GM18873 (cell line): ENCODE measurements around the gene AGRN.
"Not testable (repeated sequence)": the region's sequence is repeated elsewhere in the genome, so short reads cannot be mapped to it uniquely, and the experiment has no call there.

ENCODE experiments used
- ATAC-seq: cut with Tn5 transposase; IDR thresholded peaks from one replicate; pipeline ENCODE4 v1.9.1; 2021; ENCODE audit warnings: mild to moderate bottlenecking, moderate library complexity, moderate number of reproducible peaks; ENCODE audit not compliant: unreplicated experiment, low FRiP score

Gene AGRN

DNA sequence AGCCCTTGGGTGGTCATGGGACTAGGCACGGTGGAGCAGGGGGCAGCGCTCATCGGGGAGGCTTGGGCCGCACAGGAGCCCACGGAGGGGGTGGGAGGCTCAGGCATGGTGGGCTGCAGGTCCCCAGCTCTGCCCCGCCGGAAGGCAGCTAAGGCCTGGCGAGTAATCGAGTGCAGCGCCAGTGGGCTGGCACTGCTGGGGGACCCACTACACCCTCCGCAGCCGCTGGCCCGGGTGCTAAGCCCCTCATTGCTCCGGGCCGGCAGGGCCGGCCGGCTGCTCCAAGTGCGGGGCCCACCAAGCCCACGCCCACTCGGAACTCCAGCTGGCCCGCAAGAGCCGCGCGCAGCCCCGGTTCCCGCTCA lies 1.6 kb upstream of the AGRN start:
- not testable (repeated sequence) for ATAC-seq

GRCh38 chr1:1019122-1019999 lies 559 bp upstream of the AGRN start:
- ATAC-seq: peak; percentile 52

DNA sequence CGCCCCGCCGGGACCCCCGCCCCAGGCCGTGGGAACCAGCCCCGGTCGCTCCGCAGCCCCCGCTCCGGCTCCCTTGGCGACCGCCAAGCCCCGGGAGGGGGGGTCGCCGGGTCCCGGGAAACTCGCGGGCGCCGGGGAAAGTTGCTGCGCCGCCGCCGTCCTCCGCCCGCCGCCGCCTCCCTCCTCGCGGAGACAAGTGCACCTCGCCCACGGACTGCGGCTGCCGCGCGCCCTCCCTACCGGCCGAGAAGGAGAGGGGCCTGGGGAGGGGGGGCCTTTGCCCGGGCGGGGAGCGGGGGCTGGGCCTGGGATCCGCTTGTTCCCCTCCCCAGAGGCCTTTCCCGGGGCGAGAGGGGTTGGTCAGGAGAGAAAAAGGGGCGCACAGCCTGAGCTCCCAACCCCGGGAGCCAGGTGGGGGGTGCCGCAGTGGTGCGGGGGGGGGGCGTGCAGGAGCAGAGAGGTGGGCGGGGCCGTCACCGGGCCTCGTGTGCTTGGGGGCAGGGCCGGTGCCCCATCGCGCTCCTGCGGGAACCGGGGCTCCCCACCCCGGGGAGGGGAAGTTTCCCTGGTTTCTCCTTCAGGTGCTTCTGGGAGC lies 592 bp downstream of the AGRN start:
- ATAC-seq: no peak

DNA sequence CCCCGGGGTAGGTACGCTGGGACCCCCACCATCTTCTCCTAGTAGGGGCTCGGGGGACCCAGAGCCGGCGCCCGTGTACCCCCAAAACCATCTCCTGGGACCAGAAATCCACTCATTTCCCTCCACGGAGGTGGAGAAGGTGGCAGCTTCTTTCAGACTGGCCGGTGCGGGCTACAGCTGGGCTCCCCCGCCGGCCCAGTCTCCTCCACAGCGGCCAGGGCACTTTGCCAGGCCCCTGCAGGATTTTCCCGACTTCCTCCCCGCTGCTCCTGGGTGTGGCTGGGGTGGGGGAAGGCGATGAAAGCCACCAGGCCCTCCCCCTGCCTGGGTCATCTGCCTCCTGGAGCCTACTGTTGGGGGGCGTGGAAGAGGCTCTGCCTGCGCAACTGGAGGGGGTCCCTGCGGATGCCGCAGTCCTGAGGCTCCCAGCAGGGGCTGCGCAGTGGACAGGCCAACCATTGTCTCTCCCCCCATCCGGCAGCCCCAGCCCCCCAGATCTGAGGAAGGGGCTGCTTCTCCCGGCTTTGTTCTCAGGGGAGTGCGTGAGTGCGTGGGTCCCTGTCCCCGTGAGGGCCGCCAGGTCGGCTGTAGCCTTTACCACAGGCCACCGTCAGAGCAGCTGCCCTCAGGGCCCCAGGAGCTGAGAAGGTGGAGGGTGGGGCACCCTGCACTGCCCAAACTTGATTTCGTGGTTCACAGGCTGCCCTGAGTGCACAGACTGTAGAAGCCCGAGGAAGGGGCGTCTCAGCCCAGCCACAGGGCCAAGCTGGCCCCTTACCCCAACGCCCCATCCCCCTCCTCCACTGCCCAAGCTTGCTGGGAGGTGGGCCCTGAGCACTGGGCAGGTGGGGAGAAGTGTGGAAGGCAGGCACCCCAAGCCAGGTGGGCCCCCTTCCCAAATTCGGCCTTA lies 1.3 kb downstream of the AGRN start:
- no peak for ATAC-seq

GRCh38 chr1:1021920-1022259 lies 2.0 kb downstream of the AGRN start:
- no peak for ATAC-seq

- ATAC-seq: no peak
Observed at GRCh38 chr1:1022302-1023009, 2.5 kb downstream of the AGRN start.

DNA sequence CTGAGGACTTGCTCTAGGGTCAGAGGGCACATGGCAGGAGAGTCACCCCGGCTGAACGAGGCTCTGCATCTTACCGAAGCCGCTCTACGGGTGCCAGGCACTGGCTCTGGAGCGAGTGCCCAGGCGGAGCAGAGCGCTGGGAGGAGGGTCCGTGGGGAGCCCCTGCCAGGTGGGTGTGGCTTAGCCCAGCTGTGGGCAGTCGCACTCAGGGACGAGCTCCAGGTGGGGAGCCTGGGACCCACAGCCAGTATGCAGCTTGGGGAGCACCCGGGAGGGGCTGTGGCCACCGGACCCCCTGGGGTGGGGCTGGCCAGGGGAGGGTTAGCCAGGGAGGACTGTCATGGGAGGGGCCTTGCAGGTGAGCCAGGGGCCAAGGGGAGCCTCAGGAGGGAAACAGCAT lies 3.8 kb downstream of the AGRN start:
- ATAC-seq: no peak

DNA sequence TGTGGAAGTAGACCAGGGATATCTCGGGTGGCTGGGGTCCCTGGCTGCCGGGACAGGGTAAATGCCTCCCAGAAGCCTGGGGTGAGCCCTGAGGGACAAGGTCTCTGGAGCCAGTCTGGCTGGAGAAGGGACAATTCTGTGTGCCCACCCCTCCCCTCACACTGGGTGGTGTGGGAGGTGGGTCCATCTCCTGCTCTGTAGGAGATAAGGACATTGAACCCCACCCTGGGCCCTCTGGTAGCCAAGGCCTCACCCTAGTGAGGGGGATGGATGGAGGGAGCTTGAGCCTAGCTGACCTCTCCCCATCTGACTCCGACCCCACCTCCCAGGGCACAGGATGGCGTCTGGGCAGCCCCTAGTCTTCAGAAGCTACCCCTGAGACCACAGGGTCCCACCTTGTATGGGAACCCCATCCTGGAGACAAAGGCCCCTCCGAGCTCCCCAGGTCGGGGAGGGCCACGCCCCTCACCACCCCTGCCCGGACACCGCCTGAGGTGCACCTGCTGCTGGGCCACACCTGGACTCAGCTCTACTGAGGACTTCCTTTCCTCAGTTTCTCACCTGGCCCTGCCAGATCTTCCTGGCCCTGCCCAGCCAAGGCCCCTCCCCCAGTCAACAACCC lies 4.3 kb downstream of the AGRN start:
- ATAC-seq: no peak

DNA sequence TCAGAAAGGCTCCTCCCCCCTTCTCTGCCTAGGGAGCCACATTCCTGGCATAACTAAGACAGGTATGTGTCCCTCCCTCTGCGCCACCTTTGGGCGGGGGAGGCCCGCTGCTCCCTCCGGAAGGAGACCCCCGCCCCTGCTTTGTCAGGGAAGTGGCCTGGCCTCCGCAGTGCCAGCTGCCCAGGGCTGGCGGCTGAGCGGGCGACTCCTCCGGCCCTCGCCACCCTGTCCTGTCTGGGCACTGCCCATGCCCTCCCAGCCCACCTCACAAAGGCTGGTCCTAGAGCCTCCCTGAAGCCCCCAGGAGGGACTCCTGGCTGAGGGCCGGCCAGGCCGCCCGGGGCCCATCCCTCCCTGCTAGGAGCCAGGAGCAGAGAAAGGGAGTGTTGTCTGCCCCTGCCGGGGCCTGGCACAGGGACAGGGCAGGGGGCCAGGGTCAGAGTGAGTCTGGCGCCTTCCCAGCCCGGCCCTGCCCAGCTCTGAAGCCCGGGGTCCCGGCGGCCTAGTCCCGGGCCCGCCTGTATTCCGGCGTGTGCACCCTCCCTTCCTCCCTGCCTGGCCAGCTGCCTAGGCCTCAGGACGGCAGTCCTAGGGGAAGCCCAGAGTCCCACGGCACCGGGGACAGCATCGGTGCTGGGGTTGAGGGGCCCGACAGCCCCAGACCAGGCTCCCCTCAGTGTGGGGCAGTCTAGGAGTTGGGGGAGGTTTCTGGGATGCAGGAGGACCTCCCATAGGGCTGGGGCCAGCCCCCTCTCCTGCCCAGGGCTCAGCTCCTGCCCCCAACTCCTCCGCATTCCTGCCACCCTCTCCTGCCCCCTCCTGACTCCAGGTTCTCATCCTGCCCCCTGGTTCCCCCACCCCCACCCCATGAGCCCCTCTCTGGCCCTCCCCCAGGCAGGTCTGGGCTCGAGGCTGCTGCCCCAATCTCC lies 5.1 kb downstream of the AGRN start:
- ATAC-seq: no peak

DNA sequence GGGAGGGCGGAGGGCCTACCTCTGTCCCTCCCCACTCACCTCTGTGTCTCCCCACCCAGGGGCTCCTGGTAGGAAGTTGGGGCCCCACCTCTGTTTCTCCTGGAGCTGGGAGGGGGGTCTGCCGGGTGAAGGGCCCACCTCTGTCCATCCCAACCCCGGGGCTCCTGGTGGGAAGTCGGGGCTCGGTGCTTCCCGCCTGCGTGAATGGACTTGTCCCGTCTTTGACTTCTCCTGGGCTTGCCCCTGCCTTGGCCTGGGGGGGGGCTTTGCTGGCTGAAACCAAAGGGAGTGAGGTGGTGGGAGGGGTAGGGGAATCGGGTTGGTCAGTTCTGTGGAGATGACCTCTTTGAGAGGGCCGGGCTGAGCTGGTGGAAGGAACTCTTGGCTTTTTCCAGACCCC lies 5.8 kb downstream of the AGRN start:
- no peak for ATAC-seq

DNA sequence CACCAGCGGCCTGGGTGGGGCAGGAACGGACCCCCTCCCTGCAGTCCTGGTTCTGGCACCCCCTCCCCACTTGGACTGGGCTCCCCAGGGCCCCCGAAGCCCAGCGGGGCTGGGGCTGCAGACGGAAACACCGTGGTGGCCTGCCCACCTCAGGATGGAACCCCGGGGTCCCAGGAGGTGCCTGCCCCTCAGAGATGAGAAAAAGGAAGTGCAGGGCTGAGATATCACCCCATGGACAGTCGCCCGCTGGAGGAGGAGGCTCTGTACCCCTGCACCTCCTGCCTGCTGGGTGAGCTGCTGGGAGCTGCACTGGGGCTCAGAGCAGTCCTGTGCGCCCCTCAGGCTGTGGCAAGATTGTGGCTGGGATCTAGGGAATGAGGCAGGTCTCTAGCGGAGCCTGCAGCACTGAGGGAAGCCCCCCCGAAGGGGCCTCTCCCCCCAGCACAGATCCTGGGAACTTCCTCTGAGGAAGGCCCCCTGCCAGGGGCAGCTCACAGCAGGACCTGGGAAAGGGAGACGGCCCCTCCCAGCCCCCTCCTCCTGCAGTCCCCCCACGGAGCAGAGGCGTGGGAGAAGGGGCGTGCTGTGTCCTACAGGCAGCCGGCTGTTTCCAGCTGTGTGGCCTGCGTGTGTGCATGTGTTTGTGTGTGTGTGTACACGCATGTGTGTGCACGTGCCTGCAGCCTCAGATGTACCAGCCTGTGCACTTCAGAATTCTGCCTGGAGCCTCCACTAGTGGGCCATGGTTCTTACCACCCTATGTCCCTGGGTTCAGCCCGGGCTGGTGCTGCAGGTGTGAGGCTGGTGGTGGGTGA lies 6.9 kb downstream of the AGRN start:
- ATAC-seq: no peak

DNA sequence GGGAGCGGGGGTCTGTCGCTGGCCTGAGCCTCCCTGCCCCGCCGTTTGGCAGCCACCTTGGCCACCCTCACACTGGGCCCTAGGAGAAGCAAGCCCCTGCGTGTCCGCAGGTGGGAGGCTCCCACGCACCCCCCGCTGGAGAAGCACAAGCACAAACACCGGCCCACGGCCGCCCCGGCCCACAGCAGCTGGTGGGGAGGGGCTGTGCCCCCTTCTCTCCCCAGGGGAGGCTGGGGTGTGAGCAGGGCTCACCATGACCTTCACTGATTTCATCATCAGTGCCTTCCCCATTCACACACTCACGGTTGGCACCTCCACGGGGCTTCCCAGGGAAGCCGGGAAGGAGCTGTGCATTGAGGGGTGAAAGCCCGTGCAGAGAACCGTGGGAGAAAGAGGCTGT lies 7.9 kb downstream of the AGRN start:
- ATAC-seq: no peak

DNA sequence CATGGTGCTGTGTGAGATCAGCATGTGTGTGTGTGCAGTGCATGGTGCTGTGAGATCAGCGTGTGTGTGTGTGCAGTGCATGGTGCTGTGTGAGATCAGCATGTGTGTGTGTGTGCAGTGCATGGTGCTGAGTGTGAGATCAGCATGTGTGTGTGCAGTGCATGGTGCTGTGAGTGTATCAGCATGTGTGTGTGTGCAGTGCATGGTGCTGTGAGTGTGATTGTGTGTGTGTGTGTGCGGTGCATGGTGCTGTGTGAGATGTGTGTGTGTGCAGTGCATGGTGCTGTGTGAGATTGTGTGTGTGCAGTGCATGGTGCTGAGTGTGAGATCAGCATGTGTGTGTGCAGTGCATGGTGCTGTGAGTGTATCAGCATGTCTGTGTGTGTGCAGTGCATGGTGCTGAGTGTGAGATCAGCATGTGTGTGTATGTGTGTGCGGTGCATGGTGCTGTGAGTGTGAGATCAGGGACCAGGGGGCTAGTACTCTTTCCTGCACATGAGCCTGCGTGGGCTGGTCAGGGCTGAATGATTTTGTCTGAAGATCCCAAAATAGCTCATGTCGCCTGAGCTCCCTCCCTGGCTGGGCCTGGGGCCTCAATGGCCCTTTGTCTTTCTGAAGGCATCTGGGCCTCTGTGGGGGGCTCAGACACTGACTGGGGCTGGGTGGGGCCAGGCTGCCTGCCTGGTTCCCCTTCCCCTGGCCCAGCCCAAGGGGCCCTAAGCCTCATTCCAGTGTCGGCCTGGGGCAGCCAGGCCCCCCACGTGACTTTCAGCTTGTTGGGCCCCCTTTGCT lies 11.1 kb downstream of the AGRN start:
- not testable (repeated sequence) for ATAC-seq

- no peak for ATAC-seq
Observed at GRCh38 chr1:1031659-1032235, 11.8 kb downstream of the AGRN start.

GRCh38 chr1:1032424-1032823 lies 12.5 kb downstream of the AGRN start:
- ATAC-seq: no peak

- peak; percentile 79 for ATAC-seq
Observed at GRCh38 chr1:1033009-1033587, 13.2 kb downstream of the AGRN start.
